NCI-H2171 treated with DMSO at 0.1 percent for 48 hours (cell line): Measurements from ENCODE around the gene TBCB.
"Not testable (repeated sequence)": the region's sequence is repeated elsewhere in the genome, so short reads cannot be mapped to it uniquely, and the experiment has no call there.

Source experiments
- DNase-seq: peaks from one replicate; lab custom pipeline; 2025; lab: John Stamatoyannopoulos, UW

TBCB gene, protein sequence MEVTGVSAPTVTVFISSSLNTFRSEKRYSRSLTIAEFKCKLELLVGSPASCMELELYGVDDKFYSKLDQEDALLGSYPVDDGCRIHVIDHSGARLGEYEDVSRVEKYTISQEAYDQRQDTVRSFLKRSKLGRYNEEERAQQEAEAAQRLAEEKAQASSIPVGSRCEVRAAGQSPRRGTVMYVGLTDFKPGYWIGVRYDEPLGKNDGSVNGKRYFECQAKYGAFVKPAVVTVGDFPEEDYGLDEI

DNA sequence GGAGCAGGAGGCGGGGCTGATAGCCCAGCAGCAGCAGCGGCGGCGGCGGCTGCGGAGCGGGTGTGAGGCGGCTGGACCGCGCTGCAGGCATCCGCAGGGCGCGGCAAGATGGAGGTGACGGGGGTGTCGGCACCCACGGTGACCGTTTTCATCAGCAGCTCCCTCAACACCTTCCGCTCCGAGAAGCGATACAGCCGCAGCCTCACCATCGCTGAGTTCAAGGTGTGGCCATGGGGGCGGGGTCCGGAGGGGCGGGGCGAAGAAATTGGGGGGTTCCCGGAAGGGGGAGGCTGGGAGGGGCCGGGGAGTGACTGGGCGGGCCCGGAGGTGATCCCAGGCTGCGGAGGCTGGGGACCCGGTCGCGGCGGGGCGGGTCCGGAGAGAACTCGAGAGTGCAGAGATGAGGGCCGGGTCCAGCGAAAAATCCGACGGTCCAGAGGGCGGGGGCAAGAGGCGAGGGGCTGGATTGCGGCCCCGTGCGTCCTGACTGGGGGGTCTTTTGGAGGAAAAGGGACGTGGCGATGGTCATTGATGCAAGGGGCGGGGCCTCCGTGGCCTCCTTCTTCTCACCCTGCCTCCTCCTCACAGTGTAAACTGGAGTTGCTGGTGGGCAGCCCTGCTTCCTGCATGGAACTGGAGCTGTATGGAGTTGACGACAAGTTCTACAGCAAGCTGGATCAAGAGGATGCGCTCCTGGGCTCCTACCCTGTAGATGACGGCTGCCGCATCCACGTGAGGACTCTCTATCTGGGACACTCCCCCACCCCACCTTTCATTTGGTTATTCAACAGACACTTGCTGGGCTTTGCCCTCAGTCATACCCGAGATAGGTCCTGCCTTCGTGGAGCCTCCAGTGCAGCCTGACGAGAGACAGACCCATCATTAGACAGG is at the start of gene TBCB:
TBCB (plus strand) TSS at position 16 of the 891 bp plus-strand sequence; CDS start at position 109, 93 bp downstream.
- no peak for DNase-seq

DNA sequence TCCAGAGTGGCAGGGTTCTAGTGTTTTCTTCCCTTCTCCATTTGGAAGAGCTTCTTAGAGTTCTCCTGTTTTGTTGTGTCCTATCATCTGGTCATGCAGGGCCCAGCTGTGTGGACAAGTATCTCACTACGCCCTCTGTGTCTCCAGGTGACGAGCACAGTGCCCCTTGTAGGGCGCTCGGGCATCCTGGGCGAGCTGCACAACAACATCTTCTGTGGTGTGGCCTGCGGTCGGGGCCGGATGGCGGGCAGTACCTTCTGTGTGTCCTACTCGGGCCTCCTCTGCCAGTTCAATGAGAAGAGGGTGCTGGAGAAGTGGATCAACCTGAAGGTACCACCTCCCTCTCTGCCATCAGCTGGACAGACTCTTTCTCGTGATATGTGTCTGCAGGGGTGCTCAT is 47.6 kb upstream of the TBCB start:
- DNase-seq: no peak

- not testable (repeated sequence) for DNase-seq
Measured at GRCh38 chr19:36068810-36069499, 46.3 kb upstream of the TBCB start.

- no peak for DNase-seq
Measured at GRCh38 chr19:36072081-36072480, 43.2 kb upstream of the TBCB start.

- DNase-seq: no peak
Measured at GRCh38 chr19:36073121-36073876, 42.0 kb upstream of the TBCB start.

- no peak for DNase-seq
Measured at GRCh38 chr19:36079389-36079945, 35.8 kb upstream of the TBCB start.

DNA sequence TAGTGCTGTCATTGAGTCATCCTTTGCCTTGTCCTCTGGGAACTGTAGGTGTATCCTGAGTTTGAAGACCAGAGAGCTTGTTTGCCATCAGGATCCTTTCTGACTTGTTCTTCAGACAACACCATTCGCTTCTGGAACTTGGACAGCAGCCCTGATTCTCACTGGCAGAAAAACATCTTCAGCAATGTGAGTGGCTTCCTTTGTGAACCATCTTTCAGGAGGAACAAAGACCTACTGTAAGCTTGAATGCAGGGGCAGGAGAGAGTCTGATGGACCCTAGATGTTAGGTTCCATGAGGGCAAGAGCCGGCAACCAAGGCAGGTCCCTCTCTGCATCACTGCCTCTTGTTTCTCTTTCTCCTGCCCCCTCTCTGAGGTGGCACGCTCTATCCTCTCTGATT is 33.9 kb upstream of the TBCB start:
- DNase-seq: no peak

DNA sequence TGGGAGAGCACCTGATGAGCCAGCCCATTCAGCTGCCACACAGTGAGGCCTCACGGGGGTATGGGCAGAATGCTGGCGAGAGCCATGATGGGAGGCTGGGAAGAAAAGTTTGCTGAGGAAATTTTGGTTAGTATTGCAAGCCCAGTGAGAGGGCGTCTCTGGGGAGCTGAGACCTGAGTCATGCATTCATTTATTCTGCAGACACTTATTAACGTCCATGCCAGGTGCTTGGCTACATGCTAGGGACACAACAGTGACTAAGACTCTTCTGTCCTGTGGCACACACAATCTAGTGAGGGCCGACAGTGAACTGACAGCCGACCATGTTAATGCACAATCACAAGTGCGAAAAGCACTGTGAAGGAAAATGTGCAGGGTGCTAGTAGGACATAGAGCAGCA is 33.4 kb upstream of the TBCB start:
- DNase-seq: no peak

DNA sequence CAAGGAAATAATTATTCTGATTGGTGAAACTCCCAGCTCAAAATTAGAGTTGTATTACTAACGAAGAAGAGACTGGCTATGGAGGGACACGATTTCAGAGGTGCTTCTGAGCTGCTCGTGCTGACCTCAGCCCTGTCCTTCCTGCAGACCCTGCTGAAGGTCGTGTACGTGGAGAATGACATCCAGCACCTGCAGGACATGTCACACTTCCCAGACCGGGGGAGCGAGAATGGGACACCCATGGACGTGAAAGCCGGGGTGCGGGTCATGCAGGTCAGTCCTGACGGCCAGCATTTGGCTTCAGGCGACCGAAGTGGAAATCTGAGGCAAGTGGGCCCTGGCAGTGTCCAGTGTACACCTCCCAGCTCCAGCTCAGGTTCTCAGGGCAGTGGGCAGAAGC is 32.4 kb upstream of the TBCB start:
- DNase-seq: no peak

DNA sequence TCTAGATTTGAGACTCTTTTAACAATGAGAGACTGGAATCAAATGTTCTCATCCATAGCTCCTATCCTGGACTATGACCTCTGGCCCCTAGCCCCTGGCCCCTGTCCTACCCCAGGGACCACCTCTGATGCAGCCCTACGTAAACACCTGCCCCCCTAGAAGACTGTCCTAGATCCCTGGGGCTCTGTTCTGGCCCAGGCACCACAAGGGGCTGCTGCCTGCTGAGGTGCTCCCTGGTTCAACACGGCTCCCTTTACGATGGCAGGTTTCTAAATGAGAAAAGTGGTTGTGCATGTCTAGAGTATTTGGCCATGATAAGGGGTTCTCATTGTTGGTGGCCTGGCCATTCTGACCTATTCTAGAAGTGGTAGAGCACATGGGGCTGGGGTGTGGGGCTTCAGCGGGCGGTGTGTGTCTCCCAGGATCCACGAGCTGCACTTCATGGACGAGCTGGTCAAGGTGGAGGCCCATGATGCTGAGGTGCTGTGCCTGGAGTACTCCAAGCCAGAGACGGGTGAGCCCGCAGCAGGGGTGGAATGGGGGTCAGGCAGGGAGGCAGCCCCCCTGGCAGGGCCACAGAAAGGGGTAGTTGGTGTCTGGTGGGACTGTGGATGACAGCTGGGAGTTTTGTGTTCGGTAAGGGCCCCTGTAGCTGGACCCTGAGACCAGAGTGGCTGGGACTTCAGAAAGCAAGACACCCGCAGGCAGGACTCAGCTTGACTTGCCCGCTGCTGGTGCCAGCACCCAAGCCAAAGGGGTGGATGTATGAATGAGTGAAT is 30.8 kb upstream of the TBCB start:
- no peak for DNase-seq

DNA sequence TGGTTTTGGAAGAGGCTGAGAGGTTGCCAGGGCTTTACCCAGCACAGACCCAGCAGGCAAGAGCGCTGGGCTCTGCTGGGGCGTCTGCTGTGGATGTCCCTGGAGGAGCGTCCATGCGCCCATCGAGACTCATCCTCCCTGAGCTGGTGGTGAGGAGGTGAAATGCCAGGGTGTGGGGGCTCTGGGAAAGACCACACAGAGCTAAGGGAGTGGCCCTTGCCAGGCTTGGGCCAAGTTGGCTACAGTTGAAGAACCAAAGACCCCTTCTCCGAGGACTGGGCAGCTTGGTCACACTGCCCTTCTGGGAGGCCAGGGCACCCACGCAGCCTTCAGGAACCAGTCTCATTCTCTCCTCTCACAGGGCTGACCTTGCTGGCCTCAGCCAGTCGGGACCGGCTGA is 28.9 kb upstream of the TBCB start:
- no peak for DNase-seq

DNA sequence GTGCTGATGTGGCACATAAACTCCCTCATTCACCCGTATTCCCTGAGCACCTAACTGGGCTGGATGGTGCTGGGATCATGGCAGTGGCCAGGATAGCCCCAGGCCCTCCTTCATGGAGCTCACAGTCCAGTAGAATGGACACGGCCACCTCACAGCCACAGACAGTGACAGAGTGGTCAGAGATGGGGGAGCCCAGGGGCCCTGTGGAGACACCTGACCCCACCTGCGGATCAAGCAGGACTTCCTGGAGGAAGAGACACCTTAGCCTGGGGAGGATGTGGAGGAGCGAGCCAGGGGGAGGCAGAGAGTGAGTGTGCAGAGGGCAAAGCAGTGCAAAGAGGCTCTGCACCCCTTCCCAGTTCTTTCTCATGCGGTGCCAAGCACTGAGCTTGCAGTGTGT is 25.4 kb upstream of the TBCB start:
- no peak for DNase-seq

DNA sequence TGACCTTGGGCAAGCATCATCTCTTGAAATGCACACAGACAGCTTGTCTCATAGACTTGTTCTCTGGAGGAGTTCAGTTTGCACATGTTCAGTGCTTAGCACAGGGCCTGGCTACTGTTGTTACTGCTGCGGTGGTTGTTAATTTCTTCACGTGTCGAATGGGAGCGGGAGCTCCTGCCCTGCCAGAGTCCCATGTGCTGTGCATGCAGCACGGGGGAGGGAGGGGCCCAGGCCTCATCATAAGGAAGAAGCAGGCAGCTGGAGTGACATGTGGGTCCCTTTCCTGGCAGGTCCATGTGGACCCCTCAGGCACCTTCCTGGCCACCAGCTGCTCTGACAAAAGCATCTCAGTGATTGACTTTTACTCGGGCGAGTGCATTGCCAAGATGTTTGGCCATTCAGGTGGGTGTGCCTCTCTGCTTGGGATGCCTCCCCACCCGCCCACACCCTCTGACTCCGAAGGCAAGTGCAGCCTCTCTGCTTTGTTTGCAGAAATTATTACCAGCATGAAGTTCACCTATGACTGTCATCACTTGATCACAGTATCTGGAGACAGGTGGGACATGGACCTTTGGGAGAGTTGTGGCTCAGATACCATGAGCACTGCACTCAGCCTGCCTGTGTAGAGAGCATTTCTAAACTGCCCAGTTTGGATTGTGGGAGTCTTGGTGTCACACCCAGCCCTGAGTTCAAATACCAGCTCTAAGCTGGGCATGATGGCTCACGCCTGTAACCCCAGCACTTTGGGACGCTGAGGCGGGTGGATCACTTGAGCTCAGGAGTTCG is 24.2 kb upstream of the TBCB start:
- DNase-seq: no peak

- DNase-seq: no peak
Measured at GRCh38 chr19:36092566-36092965, 22.7 kb upstream of the TBCB start.

- DNase-seq: no peak
Measured at GRCh38 chr19:36093146-36093662, 22.1 kb upstream of the TBCB start.

- no peak for DNase-seq
Measured at GRCh38 chr19:36093687-36094086, 21.6 kb upstream of the TBCB start.

- no peak for DNase-seq
Measured at GRCh38 chr19:36097036-36097435, 18.2 kb upstream of the TBCB start.

GRCh38 chr19:36099166-36099785 is 16.0 kb upstream of the TBCB start:
- no peak for DNase-seq

DNA sequence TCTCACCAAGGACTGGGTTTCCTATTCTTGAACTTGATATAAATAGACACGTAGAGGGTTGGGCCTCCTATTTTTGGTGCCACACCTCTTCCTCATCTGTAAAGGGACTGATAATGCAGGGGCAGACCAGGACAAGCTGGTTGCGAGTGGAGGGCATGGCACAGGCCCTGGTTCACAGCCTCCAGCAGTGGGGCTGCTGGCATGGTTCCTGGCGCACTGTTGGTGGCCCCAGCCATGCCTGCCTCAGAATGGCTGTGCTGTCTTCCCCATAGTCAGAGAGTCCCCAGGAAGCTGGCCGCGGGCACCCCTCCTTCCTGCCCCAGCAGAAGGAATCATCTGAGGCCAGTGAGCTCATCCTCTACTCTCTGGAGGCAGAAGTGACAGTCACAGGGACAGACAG is 14.8 kb upstream of the TBCB start:
- DNase-seq: no peak
